H9 (cell line): ENCODE results near the gene GFER. TPM values are rescaled to one million over a fixed set of nuclear protein-coding genes. Genes with fewer than 3 reads are reported as not detected.

ENCODE experiments used
- DNase-seq: peaks from one replicate; pipeline ENCODE4 v3.0.0-alpha.2; 2017
- H2AFZ ChIP-seq: one replicate; pipeline ENCODE4 v1.6.1; 2013; ENCODE audit warnings: mild to moderate bottlenecking, low read length, control low read depth, moderate library complexity
- H2AK5ac ChIP-seq: 2 replicates; pipeline ENCODE4 v1.6.1; 2013; ENCODE audit warnings: low read length, control low read depth, mixed read lengths; ENCODE audit not compliant: insufficient read length
- H2BK120ac ChIP-seq: one replicate; pipeline ENCODE4 v1.6.1; 2013; ENCODE audit warnings: low read depth, mild to moderate bottlenecking, low read length, control low read depth, inconsistent platforms; ENCODE audit not compliant: poor library complexity, severe bottlenecking
- H2BK12ac ChIP-seq: 2 replicates; pipeline ENCODE4 v1.6.1; 2013; ENCODE audit warnings: low read length, control low read depth, mixed read lengths, low read depth; ENCODE audit not compliant: insufficient read length
- H2BK15ac ChIP-seq: 2 replicates; pipeline ENCODE4 v1.6.1; 2013; ENCODE audit warnings: low read depth, low read length, control low read depth
- H2BK20ac ChIP-seq: one replicate; pipeline ENCODE4 v1.6.1; 2013; ENCODE audit warnings: low read depth, mild to moderate bottlenecking, low read length, control low read depth, inconsistent platforms; ENCODE audit not compliant: poor library complexity, severe bottlenecking
- H2BK5ac ChIP-seq: 2 replicates; pipeline ENCODE4 v1.6.1; 2013; ENCODE audit warnings: low read length, control low read depth, mixed read lengths; ENCODE audit not compliant: insufficient read length
- H3K14ac ChIP-seq: 2 replicates; pipeline ENCODE4 v1.6.1; 2013; ENCODE audit warnings: low read length, control low read depth; ENCODE audit not compliant: insufficient read depth
- H3K18ac ChIP-seq: 2 replicates; pipeline ENCODE4 v1.6.1; 2013; ENCODE audit warnings: low read depth, mild to moderate bottlenecking, mixed read lengths, low read length, control low read depth; ENCODE audit not compliant: insufficient read length
- H3K23ac ChIP-seq: 2 replicates; pipeline ENCODE4 v1.6.1; 2013; ENCODE audit warnings: low read length, control low read depth, mixed read lengths, low read depth; ENCODE audit not compliant: insufficient read length
- H3K23me2 ChIP-seq: 2 replicates; pipeline ENCODE4 v1.6.1; 2013; ENCODE audit warnings: low read depth, mild to moderate bottlenecking, mixed read lengths, low read length, control low read depth; ENCODE audit not compliant: insufficient read length, poor library complexity, severe bottlenecking
- H3K27ac ChIP-seq: 2 replicates; pipeline ENCODE4 v1.5.1; 2013; ENCODE audit warnings: low read length, control low read depth, mixed read lengths, low read depth; ENCODE audit not compliant: insufficient read length
- H3K27me3 ChIP-seq: 2 replicates; pipeline ENCODE4 v1.6.1; 2013; ENCODE audit warnings: low read length, control low read depth, inconsistent platforms; ENCODE audit not compliant: insufficient read depth
- H3K4ac ChIP-seq: 2 replicates; pipeline ENCODE4 v1.6.1; 2013; ENCODE audit warnings: low read depth, mild to moderate bottlenecking, control low read depth, inconsistent platforms, low read length, moderate library complexity
- H3K4me1 ChIP-seq: 2 replicates; pipeline ENCODE4 v1.6.1; 2013; ENCODE audit warnings: low read length, control low read depth, inconsistent platforms; ENCODE audit not compliant: insufficient read depth
- H3K4me2 ChIP-seq: 2 replicates; pipeline ENCODE4 v1.6.1; 2013; ENCODE audit warnings: low read length, control low read depth, mixed read lengths; ENCODE audit not compliant: insufficient read length, insufficient read depth
- H3K56ac ChIP-seq: 2 replicates; pipeline ENCODE4 v1.6.1; 2013; ENCODE audit warnings: low read depth, mild to moderate bottlenecking, mixed read lengths, low read length, control low read depth; ENCODE audit not compliant: insufficient read length
- H3K79me1 ChIP-seq: 2 replicates; pipeline ENCODE4 v1.6.1; 2013; ENCODE audit warnings: low read depth, mild to moderate bottlenecking, moderate library complexity, low read length, control low read depth, inconsistent platforms; ENCODE audit not compliant: insufficient read depth, poor library complexity, severe bottlenecking
- H3K79me2 ChIP-seq: 2 replicates; pipeline ENCODE4 v1.6.1; 2013; ENCODE audit warnings: low read length, control low read depth, inconsistent platforms; ENCODE audit not compliant: insufficient read depth
- H3K9ac ChIP-seq: 2 replicates; pipeline ENCODE4 v1.6.1; 2013; ENCODE audit warnings: low read length, control low read depth, mixed read lengths; ENCODE audit not compliant: insufficient read length; ENCODE audit errors: extremely low read depth
- H3K9me3 ChIP-seq: one replicate; pipeline ENCODE4 v1.6.1; 2013; ENCODE audit warnings: low read depth, low read length, inconsistent platforms; ENCODE audit not compliant: control insufficient read depth
- H3T11ph ChIP-seq: one replicate; pipeline ENCODE4 v1.6.1; 2013; ENCODE audit warnings: mild to moderate bottlenecking, low read length, control low read depth, inconsistent platforms
- H4K20me1 ChIP-seq: one replicate; pipeline ENCODE4 v1.6.1; 2013; ENCODE audit not compliant: control insufficient read depth, insufficient read length, insufficient read depth
- H4K5ac ChIP-seq: 2 replicates; pipeline ENCODE4 v1.6.1; 2013; ENCODE audit warnings: low read depth, mild to moderate bottlenecking, mixed read lengths, low read length, control low read depth; ENCODE audit not compliant: insufficient read length
- H4K8ac ChIP-seq: replicated peaks from 2 replicates; pipeline ENCODE4 v1.6.1; 2013; ENCODE audit warnings: low read length, control low read depth, mixed read lengths, low read depth; ENCODE audit not compliant: insufficient read length
- H4K91ac ChIP-seq: 2 replicates; pipeline ENCODE4 v1.6.1; 2013; ENCODE audit warnings: low read depth, mild to moderate bottlenecking, moderate library complexity, mixed read lengths, low read length, control low read depth; ENCODE audit not compliant: insufficient read length
- H3K27ac Mint-ChIP-seq, 3 experiments: 2 replicates in 2 of 3; 3 replicates in 1 of 3; pipeline ENCODE4 v1.8.0; 2020 to 2021; ENCODE audit warnings: mixed read lengths in 3 of 3, mild to moderate bottlenecking in 1 of 3, moderate library complexity in 1 of 3
- H3K27me3 Mint-ChIP-seq: 2 replicates; pipeline ENCODE4 v1.8.0; 2021; ENCODE audit warnings: low read depth, mild to moderate bottlenecking, moderate library complexity, mixed read lengths
- H3K36me3 Mint-ChIP-seq, 3 experiments: 2 replicates in 2 of 3; 3 replicates in 1 of 3; pipeline ENCODE4 v1.8.0; 2020 to 2021; ENCODE audit warnings: low read depth in 3 of 3, mixed read lengths in 3 of 3; ENCODE audit not compliant: insufficient read depth in 1 of 3
- H3K4me1 Mint-ChIP-seq, 2 experiments: 2 replicates each; pipeline ENCODE4 v1.8.0; 2020; ENCODE audit warnings: mixed read lengths in 2 of 2
- H3K4me3 Mint-ChIP-seq, 2 experiments: 2 replicates in 1 of 2; 3 replicates in 1 of 2; pipeline ENCODE4 v1.8.0; 2020 to 2021; ENCODE audit warnings: mild to moderate bottlenecking in 2 of 2, mixed read lengths in 2 of 2, moderate library complexity in 1 of 2
- H3K9me3 Mint-ChIP-seq, 2 experiments: 2 replicates in 1 of 2; 3 replicates in 1 of 2; pipeline ENCODE4 v1.8.0; 2020; ENCODE audit warnings: mild to moderate bottlenecking in 2 of 2, mixed read lengths in 2 of 2, moderate library complexity in 1 of 2
- CTCF ChIP-seq: fragments of 200-600 bp; sonication (generic); conservative IDR thresholded peaks from 3 replicates; pipeline ENCODE4 v1.8.0; 2021; ENCODE audit warnings: antibody characterized with exemption, mild to moderate bottlenecking
- WGBS: extraction: QIAGEN DNeasy Blood & Tissue Kit; methylation state at CpG from one replicate; pipeline ENCODE4 v1.1.7; 2013; ENCODE audit warnings: missing lambda C conversion rate, low lambda C conversion rate, mixed read lengths; ENCODE audit not compliant: insufficient read length; ENCODE audit errors: extremely low coverage; 5-methylcytosine and 5-hydroxymethylcytosine counted together
- total RNA-seq: library from RNA; stranded (reverse); gene quantifications from 2 replicates; pipeline ENCODE4 v1.2.1, GENCODE V29; 2021

Gene GFER
- total RNA-seq, 1 experiment from 2014 or later = 49.1 TPM

- DNase-seq = no peak
- H2BK15ac ChIP-seq = no peak overlapping the region
- H3K9me3 ChIP-seq = no peaks in the 10 kb centered on the region
- H4K91ac ChIP-seq = no peak overlapping the region
- no peak overlapping the region for H3K27ac ChIP-seq
- no peak overlapping the region for H2BK5ac ChIP-seq
- peaks cover 9% of the 10 kb centered on the region for H3K23me2 ChIP-seq
- no peak overlapping the region for H3K23ac ChIP-seq
- H3K18ac ChIP-seq = no peak overlapping the region
- no peak overlapping the region for H3T11ph ChIP-seq
- no peaks in the 10 kb centered on the region for H4K20me1 ChIP-seq
- H3K4ac ChIP-seq = no peak overlapping the region
- Mint-ChIP-seq H3K27ac (no peak overlapping the region), H3K27me3 (peaks cover 46% of the 10 kb centered on the region), H3K9me3 (no peaks in the 10 kb centered on the region), H3K36me3 (peaks cover 0 to 2% (median 0%) of the 10 kb centered on the region in 3 experiments; a peak in 1 of 7 replicates), H3K4me1 (peaks cover 2% of the 10 kb centered on the region in 2 experiments; a peak in 1 of 4 replicates), H3K4me3 (no peak overlapping the region)
- no CpG with 5 or more reads among the region's 7 CpGs for WGBS
- H3K79me1 ChIP-seq = no peaks in the 10 kb centered on the region
- H4K5ac ChIP-seq = no peak overlapping the region
- no peak overlapping the region for H3K4me2 ChIP-seq
- H3K14ac ChIP-seq = no peak overlapping the region
- peaks cover 12% of the 10 kb centered on the region; the same call in 1 of the 2 replicates for H3K27me3 ChIP-seq
- TF ChIP-seq CTCF = no peak
- no peak overlapping the region for H2BK12ac ChIP-seq
- no peaks in the 10 kb centered on the region for H3K4me1 ChIP-seq
- no peak overlapping the region for H4K8ac ChIP-seq
- H3K79me2 ChIP-seq = no peaks in the 10 kb centered on the region
- H2BK120ac ChIP-seq = no peak overlapping the region
- H2AK5ac ChIP-seq = no peak overlapping the region
- no peak overlapping the region for H3K9ac ChIP-seq
- H2BK20ac ChIP-seq = no peak overlapping the region
- no peak overlapping the region for H2AFZ ChIP-seq
- no peak overlapping the region for H3K56ac ChIP-seq
Observed at GRCh38 chr16:2015947-2016208, 31.9 kb downstream of the GFER start.
